Measurements from ENCODE around the gene SLC35D1. TPM values are rescaled to one million over a fixed set of nuclear protein-coding genes. Genes with fewer than 3 reads are reported as not detected.
"Not testable (repeated sequence)": the region's sequence is repeated elsewhere in the genome, so short reads cannot be mapped to it uniquely, and the experiment has no call there.

SLC35D1 gene
- polyA plus RNA-seq, 4 donors: 4.6 to 54.3 (median 6.6) TPM

DNA sequence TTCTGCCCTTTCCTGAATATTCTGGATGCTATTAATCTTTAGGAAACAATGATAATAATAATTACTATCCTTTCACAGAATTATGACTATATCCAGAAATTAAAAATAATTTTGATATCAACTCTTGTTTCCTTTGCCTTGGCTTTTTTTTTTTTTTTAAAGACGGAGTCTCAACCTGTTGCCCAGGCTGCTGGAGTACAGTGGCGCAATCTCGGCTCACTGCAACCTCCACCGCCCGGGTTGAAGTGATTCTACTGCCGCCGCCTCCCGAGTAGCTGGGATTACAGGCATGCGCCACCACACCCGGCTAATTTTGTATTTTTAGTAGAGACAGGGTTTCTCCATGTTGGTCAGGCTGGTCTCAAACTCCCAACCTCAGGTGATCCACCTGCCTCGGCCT lies 74.3 kb downstream of the SLC35D1 start:
- not testable (repeated sequence) for DNase-seq; FAIRE-seq; H3K9me3 ChIP-seq (ENCODE audit: control insufficient read depth in 2 of 2, insufficient read depth in 1 of 2, low read depth in 1 of 2, low read length in 1 of 2); H3K27ac ChIP-seq (ENCODE audit: low read depth in 1 of 3, low read length in 2 of 3); H3K27me3 ChIP-seq (ENCODE audit: control insufficient read depth in 3 of 3, insufficient read depth in 3 of 3, low read length in 3 of 3); H3K4me3 ChIP-seq (ENCODE audit: low read depth in 1 of 3, low read length in 3 of 3)
- WGBS, 3 donors: 97 to 99% (median 98%) methylated on average over 11 of the region's 11 CpGs
- Histone ChIP-seq H3K4me1 (ENCODE audit: control insufficient read depth in 3 of 3, insufficient read depth in 2 of 3, low read depth in 1 of 3, low read length in 2 of 3) (peaks cover 0 to 11% (median 0%) of the 10 kb centered on the region in 3 donors), H3K36me3 (ENCODE audit: control insufficient read depth in 3 of 3, insufficient read depth in 2 of 3, low read depth in 1 of 3, low read length in 3 of 3) (peaks cover 2 to 25% (median 9%) of the 10 kb centered on the region in 3 donors)

DNA sequence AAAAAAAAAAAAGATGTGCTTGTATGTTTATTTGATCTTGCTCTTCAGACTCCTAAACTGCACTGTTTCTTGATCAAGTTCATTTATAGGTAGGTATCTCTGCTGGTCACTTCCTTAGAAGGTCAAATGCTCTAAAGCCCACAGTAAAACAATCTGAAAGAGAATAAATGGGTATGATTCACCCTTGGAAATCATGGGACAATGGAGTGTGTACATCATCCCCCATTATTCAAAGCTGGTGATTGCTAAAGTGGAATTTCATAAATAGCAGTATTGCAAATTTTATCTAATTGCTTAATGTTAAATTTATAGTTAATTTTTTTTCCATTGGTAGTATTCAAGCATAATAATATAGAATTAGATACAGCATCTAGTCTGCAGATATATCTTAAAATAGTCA lies 75.7 kb downstream of the SLC35D1 start:
- Histone ChIP-seq H3K4me1 (ENCODE audit: control insufficient read depth in 3 of 3, insufficient read depth in 2 of 3, low read depth in 1 of 3, low read length in 2 of 3) (peaks cover 0 to 11% (median 0%) of the 10 kb centered on the region in 3 donors), H3K9me3 (ENCODE audit: control insufficient read depth in 2 of 2, insufficient read depth in 1 of 2, low read depth in 1 of 2, low read length in 1 of 2) (no peaks in the 10 kb centered on the region), H3K36me3 (ENCODE audit: control insufficient read depth in 3 of 3, insufficient read depth in 2 of 3, low read depth in 1 of 3, low read length in 3 of 3) (peaks cover 2 to 21% (median 7%) of the 10 kb centered on the region in 3 donors), H3K27ac (ENCODE audit: low read depth in 1 of 3, low read length in 2 of 3) (no peak overlapping the region), H3K27me3 (ENCODE audit: control insufficient read depth in 3 of 3, insufficient read depth in 3 of 3, low read length in 3 of 3) (no peaks in the 10 kb centered on the region), H3K4me3 (ENCODE audit: low read depth in 1 of 3, low read length in 3 of 3) (no peak overlapping the region)
- FAIRE-seq (no peak), DNase-seq (no peak)

DNA sequence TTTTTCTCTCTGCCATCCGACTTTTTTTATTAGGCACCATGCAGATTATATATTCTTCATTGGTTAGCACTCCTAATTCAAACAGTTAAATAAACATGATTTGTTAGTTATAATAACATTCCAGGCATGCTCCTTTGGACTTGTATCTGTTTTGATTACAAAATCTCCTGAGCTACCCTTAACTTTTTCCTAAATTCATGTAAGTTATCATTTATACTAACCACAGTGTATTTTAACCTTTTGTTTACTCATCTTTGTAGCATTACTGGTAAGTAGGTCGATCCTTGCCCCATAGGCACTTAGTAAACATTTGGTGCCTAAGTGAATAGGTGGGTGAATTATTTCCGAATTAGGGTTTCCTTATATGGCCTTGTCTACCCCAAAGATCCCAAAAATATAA lies 85.4 kb downstream of the SLC35D1 start:
- Histone ChIP-seq H3K27ac (ENCODE audit: low read depth in 1 of 3, low read length in 2 of 3) (no peak overlapping the region), H3K27me3 (ENCODE audit: control insufficient read depth in 3 of 3, insufficient read depth in 3 of 3, low read length in 3 of 3) (no peaks in the 10 kb centered on the region), H3K9me3 (ENCODE audit: control insufficient read depth in 2 of 2, insufficient read depth in 1 of 2, low read depth in 1 of 2, low read length in 1 of 2) (no peaks in the 10 kb centered on the region), H3K36me3 (ENCODE audit: control insufficient read depth in 3 of 3, insufficient read depth in 2 of 3, low read depth in 1 of 3, low read length in 3 of 3) (peaks cover 0 to 16% (median 4%) of the 10 kb centered on the region in 3 donors), H3K4me3 (ENCODE audit: low read depth in 1 of 3, low read length in 3 of 3) (no peak overlapping the region), H3K4me1 (ENCODE audit: control insufficient read depth in 3 of 3, insufficient read depth in 2 of 3, low read depth in 1 of 3, low read length in 2 of 3) (no peaks in the 10 kb centered on the region)
- FAIRE-seq: no peak
- WGBS, 3 donors: 81 to 84% (median 83%) methylated on average over 3 of the region's 3 CpGs
- DNase-seq: no peak

DNA sequence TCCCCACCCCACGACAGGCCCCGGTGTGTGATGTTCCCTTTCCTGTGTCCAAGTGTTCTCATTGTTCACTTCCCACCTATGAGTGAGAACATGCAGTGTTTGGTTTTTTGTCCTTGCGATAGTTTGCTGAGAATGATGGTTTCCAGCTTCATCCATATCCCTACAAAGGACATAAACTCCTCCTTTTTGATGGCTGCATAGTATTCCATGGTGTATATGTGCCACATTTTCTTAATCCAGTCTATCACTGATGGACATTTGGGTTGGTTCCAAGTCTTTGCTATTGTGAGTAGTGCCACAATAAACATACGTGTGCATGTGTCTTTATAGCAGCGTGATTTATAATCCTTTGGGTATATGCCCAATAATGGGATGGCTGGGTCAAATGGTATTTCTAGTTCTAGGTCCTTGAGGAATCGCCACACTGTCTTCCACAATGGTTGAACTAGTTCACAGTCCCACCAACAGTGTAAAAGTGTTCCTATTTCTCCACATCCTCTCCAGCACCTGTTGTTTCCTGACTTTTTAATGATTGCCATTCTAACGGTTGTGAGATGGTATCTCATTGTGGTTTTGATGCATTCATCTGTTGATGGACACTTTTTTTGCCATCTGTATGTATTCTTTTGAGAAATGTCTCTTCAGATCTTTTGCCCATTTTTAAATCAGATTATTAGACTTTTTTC lies 87.6 kb downstream of the SLC35D1 start:
- WGBS, 3 donors: 93 to 96% (median 95%) methylated on average over 5 to 7 of the region's 7 CpGs
- not testable (repeated sequence) for H3K27me3 ChIP-seq (ENCODE audit: control insufficient read depth in 3 of 3, insufficient read depth in 3 of 3, low read length in 3 of 3); DNase-seq; H3K4me3 ChIP-seq (ENCODE audit: low read depth in 1 of 3, low read length in 3 of 3); FAIRE-seq; H3K9me3 ChIP-seq (ENCODE audit: control insufficient read depth in 2 of 2, insufficient read depth in 1 of 2, low read depth in 1 of 2, low read length in 1 of 2); H3K27ac ChIP-seq (ENCODE audit: low read depth in 1 of 3, low read length in 2 of 3); H3K4me1 ChIP-seq (ENCODE audit: control insufficient read depth in 3 of 3, insufficient read depth in 2 of 3, low read depth in 1 of 3, low read length in 2 of 3)
- peaks cover 4 to 21% (median 5%) of the 10 kb centered on the region in 3 donors for H3K36me3 ChIP-seq (ENCODE audit: control insufficient read depth in 3 of 3, insufficient read depth in 2 of 3, low read depth in 1 of 3, low read length in 3 of 3)

DNA sequence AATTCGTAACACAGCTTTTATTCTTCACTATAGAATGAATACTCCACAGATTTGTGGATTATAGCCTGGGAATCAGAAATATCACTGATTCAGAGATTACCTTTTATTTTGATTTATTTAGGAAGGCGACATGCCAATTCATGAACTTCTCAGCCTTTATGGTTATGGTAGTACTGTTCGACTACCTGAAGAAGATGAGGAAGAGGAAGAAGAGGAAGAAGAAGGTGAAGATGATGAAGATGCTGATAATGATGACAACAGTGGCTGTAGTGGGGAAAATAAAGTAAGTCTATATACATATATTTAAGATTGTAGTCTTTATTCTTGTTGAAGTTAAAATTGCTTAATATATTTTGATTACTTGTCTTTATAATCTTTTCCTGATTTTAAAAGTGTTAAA lies 96.0 kb downstream of the SLC35D1 start:
- DNase-seq (no peak), FAIRE-seq (no peak)
- WGBS, 3 donors: 94 to 96% (median 95%) methylated on average over 3 of the region's 3 CpGs
- H3K4me1 ChIP-seq (ENCODE audit: control insufficient read depth in 3 of 3, insufficient read depth in 2 of 3, low read depth in 1 of 3, low read length in 2 of 3): no peaks in the 10 kb centered on the region
- H3K27me3 ChIP-seq (ENCODE audit: control insufficient read depth in 3 of 3, insufficient read depth in 3 of 3, low read length in 3 of 3): no peaks in the 10 kb centered on the region
- H3K36me3 ChIP-seq (ENCODE audit: control insufficient read depth in 3 of 3, insufficient read depth in 2 of 3, low read depth in 1 of 3, low read length in 3 of 3): peaks cover 4 to 18% (median 15%) of the 10 kb centered on the region in 3 donors
- no peaks in the 10 kb centered on the region for H3K9me3 ChIP-seq (ENCODE audit: control insufficient read depth in 2 of 2, insufficient read depth in 1 of 2, low read depth in 1 of 2, low read length in 1 of 2)
- no peak overlapping the region for H3K27ac ChIP-seq (ENCODE audit: low read depth in 1 of 3, low read length in 2 of 3)
- no peak overlapping the region for H3K4me3 ChIP-seq (ENCODE audit: low read depth in 1 of 3, low read length in 3 of 3)

DNA sequence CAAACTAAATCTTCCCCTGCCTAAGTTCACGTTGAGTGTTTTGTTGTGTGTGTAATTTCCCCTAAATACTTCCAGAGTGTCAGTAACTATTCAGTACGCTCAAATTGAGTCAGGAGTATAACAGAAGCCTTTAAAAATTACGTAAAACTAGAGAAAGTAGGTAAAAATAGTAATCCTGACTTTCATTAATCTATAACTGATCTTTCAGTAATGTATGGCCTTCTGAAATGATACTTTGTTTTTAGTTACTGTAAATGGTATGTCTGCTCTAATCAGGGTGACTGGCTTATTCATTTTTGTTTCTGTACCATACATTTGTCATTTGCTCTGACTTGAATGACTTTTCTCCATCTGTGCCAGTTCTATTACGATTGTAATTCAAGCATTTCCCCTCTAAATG lies 99.7 kb downstream of the SLC35D1 start:
- H3K27ac ChIP-seq (ENCODE audit: low read depth in 1 of 3, low read length in 2 of 3): no peak overlapping the region
- no peaks in the 10 kb centered on the region for H3K4me1 ChIP-seq (ENCODE audit: control insufficient read depth in 3 of 3, insufficient read depth in 2 of 3, low read depth in 1 of 3, low read length in 2 of 3)

DNA sequence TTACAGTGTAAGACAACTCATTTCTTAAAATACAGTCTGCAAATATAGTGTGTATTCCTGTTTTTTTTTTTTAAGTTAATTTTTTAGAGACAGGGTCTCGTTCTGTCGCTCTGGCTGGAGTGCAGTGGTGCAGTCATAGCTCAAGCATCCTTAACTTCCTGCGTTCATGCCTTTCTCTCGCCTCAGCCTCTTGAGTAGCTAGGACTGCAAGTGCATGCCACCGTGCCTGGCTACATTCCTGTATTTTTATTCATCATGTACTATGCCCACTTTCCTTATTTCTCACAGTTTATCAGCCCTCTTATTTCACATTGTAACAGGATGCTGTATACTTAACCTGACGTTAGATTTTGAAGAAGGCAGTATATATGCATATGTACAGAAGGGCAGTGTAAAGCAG lies 102.4 kb downstream of the SLC35D1 start:
- peaks cover 3 to 25% (median 20%) of the 10 kb centered on the region in 3 donors for H3K36me3 ChIP-seq (ENCODE audit: control insufficient read depth in 3 of 3, insufficient read depth in 2 of 3, low read depth in 1 of 3, low read length in 3 of 3)
- H3K4me3 ChIP-seq (ENCODE audit: low read depth in 1 of 3, low read length in 3 of 3): no peak overlapping the region
- no peak for FAIRE-seq
- 93 to 99% (median 94%) methylated on average over 6 of the region's 6 CpGs for WGBS, 3 donors
- no peaks in the 10 kb centered on the region for H3K9me3 ChIP-seq (ENCODE audit: control insufficient read depth in 2 of 2, insufficient read depth in 1 of 2, low read depth in 1 of 2, low read length in 1 of 2)
- no peak overlapping the region for H3K27ac ChIP-seq (ENCODE audit: low read depth in 1 of 3, low read length in 2 of 3)
- DNase-seq: no peak
- H3K27me3 ChIP-seq (ENCODE audit: control insufficient read depth in 3 of 3, insufficient read depth in 3 of 3, low read length in 3 of 3): no peaks in the 10 kb centered on the region
- H3K4me1 ChIP-seq (ENCODE audit: control insufficient read depth in 3 of 3, insufficient read depth in 2 of 3, low read depth in 1 of 3, low read length in 2 of 3): no peaks in the 10 kb centered on the region

More for the DNA sequence above, 99.7 kb downstream of the SLC35D1 start:
- FAIRE-seq (no peak), DNase-seq (no peak)
- WGBS, 3 donors: 79 to 89% (median 83%) methylated on average over 4 of the region's 4 CpGs
- no peaks in the 10 kb centered on the region for H3K9me3 ChIP-seq (ENCODE audit: control insufficient read depth in 2 of 2, insufficient read depth in 1 of 2, low read depth in 1 of 2, low read length in 1 of 2)
- no peak overlapping the region for H3K4me3 ChIP-seq (ENCODE audit: low read depth in 1 of 3, low read length in 3 of 3)
- H3K36me3 ChIP-seq (ENCODE audit: control insufficient read depth in 3 of 3, insufficient read depth in 2 of 3, low read depth in 1 of 3, low read length in 3 of 3): peaks cover 0 to 18% (median 18%) of the 10 kb centered on the region in 3 donors
- no peaks in the 10 kb centered on the region for H3K27me3 ChIP-seq (ENCODE audit: control insufficient read depth in 3 of 3, insufficient read depth in 3 of 3, low read length in 3 of 3)

All from small intestine (tissue), 7 donors.